Caco-2 (cell line): ENCODE data around the gene OGDH. TPM values are rescaled to one million over a fixed set of nuclear protein-coding genes. Genes with fewer than 3 reads are reported as not detected.

Experiments
- BruUV-seq: library from RNA; stranded (reverse); fragments of 400-500 nt; replicated peaks from 2 replicates; lab custom pipeline; 2021; lab: Mats Ljungman, UMichigan
- CTCF ChIA-PET: fragments of 300-600 bp; sonication (Branson Sonifier 250); formaldehyde crosslinking; loops from one replicate; lab custom pipeline; 2022; ENCODE audit warnings: antibody characterized with exemption; lab: Charles Lee
- POLR2A ChIA-PET: fragments of 300-600 bp; sonication (Branson Sonifier 250); formaldehyde crosslinking; loops from one replicate; lab custom pipeline; 2022; ENCODE audit warnings: antibody characterized with exemption; lab: Charles Lee
- DNase-seq, 2 experiments: peaks; one replicate each; pipeline versions ENCODE4 v3.0.0 to v3.0.0-alpha.2; 2020 to 2022
- H3K27me3 ChIP-seq: replicated peaks from 2 replicates; pipeline ENCODE4 v1.6.0; 2011; ENCODE audit warnings: low read length; ENCODE audit not compliant: control insufficient read depth, insufficient read depth
- H3K36me3 ChIP-seq: 2 replicates; pipeline ENCODE4 v1.5.1; 2011; ENCODE audit warnings: low read length; ENCODE audit not compliant: control insufficient read depth, insufficient read depth
- H3K4me1 ChIP-seq: fragments of 250-450 bp; sonication (Bioruptor Pico); 2 replicates; pipeline ENCODE4 v1.5.1; 2020; ENCODE audit warnings: mild to moderate bottlenecking
- H3K4me3 ChIP-seq: 2 replicates; pipeline ENCODE4 v1.5.1; 2011; ENCODE audit warnings: low read depth, mild to moderate bottlenecking, control low read depth, low read length
- H3K9me3 ChIP-seq: fragments of 250-450 bp; sonication (Bioruptor Pico); 2 replicates; pipeline ENCODE4 v1.5.1; 2020; ENCODE audit warnings: mild to moderate bottlenecking, moderate library complexity
- H3K27ac Mint-ChIP-seq: one replicate; pipeline ENCODE4 v1.8.0; 2022; ENCODE audit warnings: mixed read lengths; ENCODE audit not compliant: unreplicated experiment
- H3K27me3 Mint-ChIP-seq: one replicate; pipeline ENCODE4 v1.8.0; 2022; ENCODE audit warnings: mixed read lengths; ENCODE audit not compliant: insufficient read depth, unreplicated experiment
- H3K36me3 Mint-ChIP-seq: one replicate; pipeline ENCODE4 v1.8.0; 2022; ENCODE audit warnings: mild to moderate bottlenecking, mixed read lengths; ENCODE audit not compliant: insufficient read depth, unreplicated experiment
- H3K4me1 Mint-ChIP-seq: one replicate; pipeline ENCODE4 v1.8.0; 2022; ENCODE audit warnings: low read depth, mixed read lengths; ENCODE audit not compliant: unreplicated experiment
- H3K4me3 Mint-ChIP-seq: one replicate; pipeline ENCODE4 v1.8.0; 2022; ENCODE audit warnings: mild to moderate bottlenecking, moderate library complexity, mixed read lengths; ENCODE audit not compliant: unreplicated experiment
- H3K9me3 Mint-ChIP-seq: one replicate; pipeline ENCODE4 v1.8.0; 2022; ENCODE audit warnings: mixed read lengths; ENCODE audit not compliant: unreplicated experiment
- CTCF ChIP-seq, 2 experiments: fragments of 200-600 bp in 1 of 2; IDR thresholded peaks; 1 replicate in 1 of 2; 2 replicates in 1 of 2; pipeline versions ENCODE4 v1.5.1 to v1.8.0; 2011 to 2022; ENCODE audit warnings: antibody characterized with exemption in 1 of 2, control low read depth in 1 of 2, inconsistent platforms in 1 of 2, low read depth in 1 of 2, low read length in 1 of 2, mild to moderate bottlenecking in 1 of 2, moderate library complexity in 1 of 2; ENCODE audit not compliant: insufficient read depth in 1 of 2, severe bottlenecking in 1 of 2, unreplicated experiment in 1 of 2
- intact Hi-C: fragments of 100-400 bp; cut with micrococcal nuclease; formaldehyde crosslinking; loops from one replicate; pipeline ENCODE4 v1.10.0; 2022; ENCODE audit not compliant: unreplicated experiment
- total RNA-seq: library from RNA; stranded (reverse); gene quantifications from 2 replicates; pipeline ENCODE4 v1.2.3, GENCODE V29; 2022

The OGDH gene
- total RNA-seq, 1 experiment from 2014 or later = 62.1 TPM

GRCh38 chr7:44650242-44650641 is 43.8 kb downstream of the OGDH start:
- Histone ChIP-seq H3K4me1 (no peaks in the 10 kb centered on the region), H3K36me3 (peaks cover 1% of the 10 kb centered on the region; the same call in 1 of the 2 replicates), H3K9me3 (no peaks in the 10 kb centered on the region), H3K4me3 (no peak overlapping the region), H3K27me3 (no peaks in the 10 kb centered on the region)
- no peak for DNase-seq
- Mint-ChIP-seq H3K27ac (no peak overlapping the region), H3K9me3 (no peaks in the 10 kb centered on the region), H3K36me3 (peaks cover 25% of the 10 kb centered on the region), H3K27me3 (no peaks in the 10 kb centered on the region), H3K4me1 (no peaks in the 10 kb centered on the region), H3K4me3 (no peak overlapping the region)
- POLR2A ChIA-PET = no interaction called here
- TF ChIP-seq CTCF (IDR thresholded peaks at IDR 0.05; ENCODE audit: insufficient read depth in 1 of 2, low read depth in 1 of 2, low read length in 1 of 2, severe bottlenecking in 1 of 2, unreplicated experiment in 1 of 2) = no peak
- intact Hi-C loops = no loop called here
- CTCF ChIA-PET = no interaction called here
- no TSS peak for BruUV-seq

GRCh38 chr7:44650772-44651171 is 44.3 kb downstream of the OGDH start:
- Histone ChIP-seq H3K27me3 (no peaks in the 10 kb centered on the region), H3K4me3 (no peak overlapping the region), H3K36me3 (peaks cover 1% of the 10 kb centered on the region; the same call in 1 of the 2 replicates), H3K4me1 (no peaks in the 10 kb centered on the region), H3K9me3 (no peaks in the 10 kb centered on the region)
- ChIA-PET CTCF (no interaction called here), POLR2A (no interaction called here)
- no peaks in the 10 kb centered on the region for H3K27me3 Mint-ChIP-seq
- no peak for DNase-seq
- intact Hi-C loops = no loop called here
- H3K36me3 Mint-ChIP-seq = peaks cover 25% of the 10 kb centered on the region
- no peaks in the 10 kb centered on the region for H3K9me3 Mint-ChIP-seq
- H3K4me1 Mint-ChIP-seq = no peaks in the 10 kb centered on the region
- H3K27ac Mint-ChIP-seq = no peak overlapping the region
- H3K4me3 Mint-ChIP-seq = no peak overlapping the region
- BruUV-seq = no TSS peak
- TF ChIP-seq CTCF (IDR thresholded peaks at IDR 0.05; ENCODE audit: insufficient read depth in 1 of 2, low read depth in 1 of 2, low read length in 1 of 2, severe bottlenecking in 1 of 2, unreplicated experiment in 1 of 2) = no peak

GRCh38 chr7:44652535-44652934 is 46.1 kb downstream of the OGDH start:
- H3K4me1 ChIP-seq = no peaks in the 10 kb centered on the region
- H3K4me3 ChIP-seq = no peak overlapping the region
- no peak for TF ChIP-seq CTCF (IDR thresholded peaks at IDR 0.05; ENCODE audit: insufficient read depth in 1 of 2, low read depth in 1 of 2, low read length in 1 of 2, severe bottlenecking in 1 of 2, unreplicated experiment in 1 of 2)
- DNase-seq = no peak
- Mint-ChIP-seq H3K27ac (no peak overlapping the region), H3K9me3 (peaks cover 2% of the 10 kb centered on the region), H3K27me3 (no peaks in the 10 kb centered on the region), H3K4me3 (no peak overlapping the region), H3K4me1 (no peaks in the 10 kb centered on the region), H3K36me3 (peaks cover 38% of the 10 kb centered on the region)
- ChIA-PET CTCF (no interaction called here), POLR2A (no interaction called here)
- intact Hi-C loops = no loop called here
- H3K36me3 ChIP-seq = peaks cover 1% of the 10 kb centered on the region; the same call in 1 of the 2 replicates
- BruUV-seq = no TSS peak
- H3K9me3 ChIP-seq = no peaks in the 10 kb centered on the region
- H3K27me3 ChIP-seq = no peaks in the 10 kb centered on the region
